Panc1 (cell line): ENCODE measurements around the gene MYO7B. TPM values are rescaled to one million over a fixed set of nuclear protein-coding genes. Genes with fewer than 3 reads are reported as not detected.

ENCODE experiments used
- ATAC-seq: fragments of 200-7000 bp; cut with Tn5 transposase; 2 replicates; pipeline ENCODE4 v1.9.1; 2020; ENCODE audit warnings: mild to moderate bottlenecking, moderate library complexity
- Bru-seq: library from RNA; stranded (reverse); fragments of 400-500 nt; gene quantifications from one replicate; lab custom pipeline; 2021; lab: Mats Ljungman, UMichigan
- BruChase-seq, 2 experiments: library from RNA; stranded (reverse); fragments of 400-500 nt; gene quantifications; one replicate each; lab custom pipeline; 2021; lab: Mats Ljungman, UMichigan
- BruUV-seq: library from RNA; stranded (reverse); fragments of 400-500 nt; replicated peaks from 2 replicates; lab custom pipeline; 2021; lab: Mats Ljungman, UMichigan
- CTCF ChIA-PET: fragments of 300-600 bp; sonication (Branson Sonifier 250); formaldehyde crosslinking; loops from one replicate; lab custom pipeline; 2022; ENCODE audit warnings: antibody characterized with exemption; lab: Charles Lee
- POLR2A ChIA-PET: fragments of 300-600 bp; sonication (Branson Sonifier 250); formaldehyde crosslinking; loops from one replicate; lab custom pipeline; 2022; ENCODE audit warnings: antibody characterized with exemption; lab: Charles Lee
- DNase-seq: peaks from one replicate; pipeline ENCODE4 v3.0.0-alpha.2; 2010; ENCODE audit warnings: low read depth, low spot score
- H3K27ac ChIP-seq: 2 replicates; pipeline ENCODE4 v1.5.1; 2011; ENCODE audit warnings: mild to moderate bottlenecking, low read length, inconsistent platforms
- H3K27me3 ChIP-seq: fragments of 200-500 bp; sonication (Bioruptor generic); 2 replicates; pipeline ENCODE4 v1.6.0; 2014; ENCODE audit warnings: low read length, inconsistent platforms; ENCODE audit not compliant: control insufficient read depth, insufficient read depth
- H3K36me3 ChIP-seq: fragments of 200-500 bp; sonication (Bioruptor generic); 2 replicates; pipeline ENCODE4 v1.5.1; 2014; ENCODE audit warnings: inconsistent platforms, mild to moderate bottlenecking, low read length, moderate library complexity; ENCODE audit not compliant: control insufficient read depth, insufficient read depth
- H3K4me1 ChIP-seq: 2 replicates; pipeline ENCODE4 v1.5.1; 2011; ENCODE audit warnings: inconsistent platforms, mild to moderate bottlenecking, low read length, moderate library complexity; ENCODE audit not compliant: control insufficient read depth, insufficient read depth
- H3K4me3 ChIP-seq, 2 experiments: 2 replicates each; pipeline ENCODE4 v1.5.1; 2011 to 2012; ENCODE audit warnings: low read depth in 2 of 2, low read length in 2 of 2, mild to moderate bottlenecking in 2 of 2, inconsistent platforms in 1 of 2, moderate library complexity in 1 of 2
- H3K9me3 ChIP-seq: fragments of 200-500 bp; sonication (Bioruptor generic); 2 replicates; pipeline ENCODE4 v1.5.1; 2014; ENCODE audit warnings: low read depth, mild to moderate bottlenecking, inconsistent platforms, low read length, moderate library complexity; ENCODE audit not compliant: control insufficient read depth, insufficient read depth
- POLR2AphosphoS5 ChIP-seq: IDR thresholded peaks from 2 replicates; pipeline ENCODE4 v1.6.1; 2012; ENCODE audit warnings: mild to moderate bottlenecking, low read depth, low read length, moderate library complexity
- SIN3A ChIP-seq: IDR thresholded peaks from 2 replicates; pipeline ENCODE4 v1.6.1; 2012; ENCODE audit warnings: low read depth, mild to moderate bottlenecking, low read length, moderate library complexity, borderline replicate concordance; ENCODE audit not compliant: insufficient read depth
- TCF7L2 ChIP-seq: IDR thresholded peaks from 2 replicates; pipeline ENCODE4 v1.6.1; 2011; ENCODE audit warnings: mild to moderate bottlenecking, low read depth, low read length, inconsistent platforms
- in situ Hi-C: cut with HindIII; loops from 2 replicates; pipeline ENCODE4 v1.10.0; 2016; ENCODE audit warnings: low sequenced_read_pairs, low pct_unique_long_range_greater_than_20kb
- intact Hi-C: fragments of 100-400 bp; cut with micrococcal nuclease; formaldehyde crosslinking; loops from one replicate; pipeline ENCODE4 v1.10.0; 2022; ENCODE audit not compliant: unreplicated experiment
- long read RNA-seq: library from polyadenylated mRNA; unstranded; transcript quantifications from one replicate; pipeline ENCODE4 v2.0.0, GENCODE V29; 2021; ENCODE audit not compliant: unreplicated experiment
- polyA plus RNA-seq: library from polyadenylated mRNA; unstranded; fragments of >200 nt; gene quantifications from one replicate; pipeline ENCODE4 v1.2.1, GENCODE V29; 2012; ENCODE audit warnings: missing spikeins; ENCODE audit not compliant: insufficient read length
- total RNA-seq: library from RNA; stranded (reverse); gene quantifications from one replicate; pipeline ENCODE4 v1.2.1, GENCODE V29; 2021; ENCODE audit not compliant: unreplicated experiment
- TF ChIP-seq, protein P1 (sequence below), 2 experiments: IDR thresholded peaks; 2 replicates each; pipeline ENCODE4 v1.6.1; 2011 to 2012; ENCODE audit warnings: low read depth in 2 of 2, control low read depth in 1 of 2, low read length in 1 of 2, mild to moderate bottlenecking in 1 of 2, moderate library complexity in 1 of 2; ENCODE audit not compliant: insufficient read depth in 1 of 2
- TF ChIP-seq, protein P2 (sequence below): fragments of 450-650 bp; IDR thresholded peaks from 2 replicates; pipeline ENCODE4 v1.5.1; 2017; ENCODE audit warnings: mild to moderate bottlenecking

MYO7B gene
- total RNA-seq = 0.15 TPM
- 0.12 TPM for polyA plus RNA-seq
- percentile 8 among the genes with signal in this experiment for Bru-seq, nascent RNA
- BruChase-seq, experiment 1, labeled RNA remaining after a 2-hour chase = percentile 9 among the genes with signal in this experiment
- percentile 6 among the genes with signal in this experiment for BruChase-seq, experiment 2, labeled RNA remaining after a 6-hour chase
- long read RNA-seq = 0 reads

GRCh38 chr2:127535422-127535901, at the start of gene MYO7B:
Gene MYO7B, plus strand, starts transcription at chr2:127535683. Its CDS starts 24,040 bp downstream, at chr2:127559723.
- no peaks in the 10 kb centered on the region for H3K4me1 ChIP-seq
- TF ChIP-seq, protein P1, sequence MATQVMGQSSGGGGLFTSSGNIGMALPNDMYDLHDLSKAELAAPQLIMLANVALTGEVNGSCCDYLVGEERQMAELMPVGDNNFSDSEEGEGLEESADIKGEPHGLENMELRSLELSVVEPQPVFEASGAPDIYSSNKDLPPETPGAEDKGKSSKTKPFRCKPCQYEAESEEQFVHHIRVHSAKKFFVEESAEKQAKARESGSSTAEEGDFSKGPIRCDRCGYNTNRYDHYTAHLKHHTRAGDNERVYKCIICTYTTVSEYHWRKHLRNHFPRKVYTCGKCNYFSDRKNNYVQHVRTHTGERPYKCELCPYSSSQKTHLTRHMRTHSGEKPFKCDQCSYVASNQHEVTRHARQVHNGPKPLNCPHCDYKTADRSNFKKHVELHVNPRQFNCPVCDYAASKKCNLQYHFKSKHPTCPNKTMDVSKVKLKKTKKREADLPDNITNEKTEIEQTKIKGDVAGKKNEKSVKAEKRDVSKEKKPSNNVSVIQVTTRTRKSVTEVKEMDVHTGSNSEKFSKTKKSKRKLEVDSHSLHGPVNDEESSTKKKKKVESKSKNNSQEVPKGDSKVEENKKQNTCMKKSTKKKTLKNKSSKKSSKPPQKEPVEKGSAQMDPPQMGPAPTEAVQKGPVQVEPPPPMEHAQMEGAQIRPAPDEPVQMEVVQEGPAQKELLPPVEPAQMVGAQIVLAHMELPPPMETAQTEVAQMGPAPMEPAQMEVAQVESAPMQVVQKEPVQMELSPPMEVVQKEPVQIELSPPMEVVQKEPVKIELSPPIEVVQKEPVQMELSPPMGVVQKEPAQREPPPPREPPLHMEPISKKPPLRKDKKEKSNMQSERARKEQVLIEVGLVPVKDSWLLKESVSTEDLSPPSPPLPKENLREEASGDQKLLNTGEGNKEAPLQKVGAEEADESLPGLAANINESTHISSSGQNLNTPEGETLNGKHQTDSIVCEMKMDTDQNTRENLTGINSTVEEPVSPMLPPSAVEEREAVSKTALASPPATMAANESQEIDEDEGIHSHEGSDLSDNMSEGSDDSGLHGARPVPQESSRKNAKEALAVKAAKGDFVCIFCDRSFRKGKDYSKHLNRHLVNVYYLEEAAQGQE (IDR thresholded peaks at IDR 0.05; ENCODE audit: insufficient read depth in 1 of 2, low read depth in 2 of 2, low read length in 1 of 2) = no peak
- TF ChIP-seq POLR2AphosphoS5 (no peak), SIN3A (no peak), TCF7L2 (no peak)
- TF ChIP-seq, protein P2, sequence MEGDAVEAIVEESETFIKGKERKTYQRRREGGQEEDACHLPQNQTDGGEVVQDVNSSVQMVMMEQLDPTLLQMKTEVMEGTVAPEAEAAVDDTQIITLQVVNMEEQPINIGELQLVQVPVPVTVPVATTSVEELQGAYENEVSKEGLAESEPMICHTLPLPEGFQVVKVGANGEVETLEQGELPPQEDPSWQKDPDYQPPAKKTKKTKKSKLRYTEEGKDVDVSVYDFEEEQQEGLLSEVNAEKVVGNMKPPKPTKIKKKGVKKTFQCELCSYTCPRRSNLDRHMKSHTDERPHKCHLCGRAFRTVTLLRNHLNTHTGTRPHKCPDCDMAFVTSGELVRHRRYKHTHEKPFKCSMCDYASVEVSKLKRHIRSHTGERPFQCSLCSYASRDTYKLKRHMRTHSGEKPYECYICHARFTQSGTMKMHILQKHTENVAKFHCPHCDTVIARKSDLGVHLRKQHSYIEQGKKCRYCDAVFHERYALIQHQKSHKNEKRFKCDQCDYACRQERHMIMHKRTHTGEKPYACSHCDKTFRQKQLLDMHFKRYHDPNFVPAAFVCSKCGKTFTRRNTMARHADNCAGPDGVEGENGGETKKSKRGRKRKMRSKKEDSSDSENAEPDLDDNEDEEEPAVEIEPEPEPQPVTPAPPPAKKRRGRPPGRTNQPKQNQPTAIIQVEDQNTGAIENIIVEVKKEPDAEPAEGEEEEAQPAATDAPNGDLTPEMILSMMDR = no peak
- no peaks in the 10 kb centered on the region for H3K36me3 ChIP-seq
- no peak within 1 kb of the TSS for H3K27ac ChIP-seq
- H3K27me3 ChIP-seq = no peaks in the 10 kb centered on the region; the same call in 1 of the 2 replicates
- intact Hi-C loops = no loop called here
- ChIA-PET POLR2A (no interaction called here), CTCF (no interaction called here)
- no TSS peak for BruUV-seq
- in situ Hi-C loops = no loop called here
- DNase-seq (no peak), ATAC-seq (no peak)
- H3K9me3 ChIP-seq = no peaks in the 10 kb centered on the region
- H3K4me3 ChIP-seq = no peak within 1 kb of the TSS

DNA sequence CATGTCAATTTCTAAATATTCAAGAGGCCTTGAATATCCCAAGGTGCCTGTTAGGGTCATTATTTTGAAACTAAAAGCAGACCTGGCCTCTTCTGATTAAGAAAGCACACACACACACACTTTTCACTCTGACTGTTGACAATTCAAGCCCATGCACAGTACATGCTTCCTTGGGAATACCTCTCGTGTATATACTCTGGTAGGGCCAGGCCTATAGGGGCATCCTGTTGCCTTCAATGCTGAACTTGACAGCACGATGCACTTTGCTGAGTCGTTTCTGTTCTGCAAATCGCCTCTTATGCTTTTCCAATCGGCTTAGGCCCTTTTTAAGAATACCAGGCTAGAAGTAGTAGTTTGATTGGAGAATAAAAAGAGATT, 49.8 kb upstream of the MYO7B start:
- Histone ChIP-seq H3K36me3 (peaks cover 48% of the 10 kb centered on the region), H3K27me3 (no peaks in the 10 kb centered on the region), H3K9me3 (no peaks in the 10 kb centered on the region), H3K4me1 (no peaks in the 10 kb centered on the region), H3K4me3 (no peak overlapping the region), H3K27ac (no peak overlapping the region)
- intact Hi-C loops (no loop called here), in situ Hi-C loops (no loop called here)
- ChIA-PET POLR2A (no interaction called here), CTCF (no interaction called here)
- TSS peak; percentile 17 for BruUV-seq
- no peak for TF ChIP-seq SIN3A
- TF ChIP-seq, protein P2 = no peak
- no peak for TF ChIP-seq POLR2AphosphoS5
- TF ChIP-seq, protein P1 (IDR thresholded peaks at IDR 0.05; ENCODE audit: insufficient read depth in 1 of 2, low read depth in 2 of 2, low read length in 1 of 2) = no peak
- no peak for TF ChIP-seq TCF7L2
- no peak for DNase-seq
- ATAC-seq = no peak
